ENCODE data around the gene NMD3. TPM values are rescaled to one million over a fixed set of nuclear protein-coding genes. Genes with fewer than 3 reads are reported as not detected.
"Not testable (repeated sequence)": the region's sequence is repeated elsewhere in the genome, so short reads cannot be mapped to it uniquely, and the experiment has no call there.

Gene NMD3
- total RNA-seq: 44.0 and 47.9 TPM in 2 replicates

DNA sequence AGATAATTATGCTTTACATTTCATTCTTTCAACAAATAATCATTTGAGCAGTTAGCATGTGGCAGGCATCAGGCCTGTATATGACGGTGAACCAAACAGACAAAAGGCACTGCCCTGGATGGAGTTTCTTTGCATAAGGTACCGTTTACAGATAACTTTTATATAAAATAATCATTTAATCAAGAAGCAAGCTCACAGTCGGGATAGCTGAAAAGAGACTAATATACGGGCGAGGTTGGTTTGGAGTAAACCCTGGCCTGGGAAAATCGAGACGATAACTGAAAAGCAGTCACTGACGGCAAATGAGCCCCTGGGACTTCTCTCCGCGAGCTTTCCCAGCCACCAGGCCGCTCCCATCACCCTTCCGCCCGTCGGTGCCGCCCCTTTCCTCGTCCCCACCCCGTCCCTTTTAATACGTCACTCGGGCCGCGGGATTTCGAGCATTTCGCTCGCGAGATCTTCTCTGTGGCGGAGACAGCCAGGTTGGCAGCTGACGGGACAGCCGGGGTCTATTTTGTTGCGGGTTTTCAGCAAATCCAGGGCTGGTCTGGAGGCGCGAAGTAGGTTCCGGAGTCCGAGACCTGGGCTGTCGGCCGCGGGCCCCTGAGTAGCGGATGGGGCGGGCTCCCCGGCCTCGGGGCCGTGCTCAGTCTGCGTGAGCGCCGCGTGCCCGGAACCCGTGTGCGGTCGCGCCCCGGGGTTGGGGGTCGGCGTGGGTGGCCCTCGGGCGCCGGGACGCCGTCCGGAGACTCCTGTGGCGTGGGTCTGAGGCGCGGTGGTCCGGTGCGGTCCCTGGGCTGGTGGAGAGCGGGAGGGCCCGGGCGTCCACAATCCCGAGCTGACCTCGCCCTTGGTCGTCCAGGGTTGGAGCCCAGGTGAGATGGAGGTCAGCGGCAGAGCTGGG is at the start of gene NMD3:
Gene NMD3 (plus strand): TSS at position 462 of the 904 bp plus-strand sequence. CDS start 703 bp downstream, outside the sequence.
- intact Hi-C loops (cut with micrococcal nuclease): loop anchor here (1.0 to 5.0 kb wide), 6 partner anchors 90 to 822 kb away; partner anchors contain the start of genes B3GALNT1, IFT80, KPNA4 and SMC4

DNA sequence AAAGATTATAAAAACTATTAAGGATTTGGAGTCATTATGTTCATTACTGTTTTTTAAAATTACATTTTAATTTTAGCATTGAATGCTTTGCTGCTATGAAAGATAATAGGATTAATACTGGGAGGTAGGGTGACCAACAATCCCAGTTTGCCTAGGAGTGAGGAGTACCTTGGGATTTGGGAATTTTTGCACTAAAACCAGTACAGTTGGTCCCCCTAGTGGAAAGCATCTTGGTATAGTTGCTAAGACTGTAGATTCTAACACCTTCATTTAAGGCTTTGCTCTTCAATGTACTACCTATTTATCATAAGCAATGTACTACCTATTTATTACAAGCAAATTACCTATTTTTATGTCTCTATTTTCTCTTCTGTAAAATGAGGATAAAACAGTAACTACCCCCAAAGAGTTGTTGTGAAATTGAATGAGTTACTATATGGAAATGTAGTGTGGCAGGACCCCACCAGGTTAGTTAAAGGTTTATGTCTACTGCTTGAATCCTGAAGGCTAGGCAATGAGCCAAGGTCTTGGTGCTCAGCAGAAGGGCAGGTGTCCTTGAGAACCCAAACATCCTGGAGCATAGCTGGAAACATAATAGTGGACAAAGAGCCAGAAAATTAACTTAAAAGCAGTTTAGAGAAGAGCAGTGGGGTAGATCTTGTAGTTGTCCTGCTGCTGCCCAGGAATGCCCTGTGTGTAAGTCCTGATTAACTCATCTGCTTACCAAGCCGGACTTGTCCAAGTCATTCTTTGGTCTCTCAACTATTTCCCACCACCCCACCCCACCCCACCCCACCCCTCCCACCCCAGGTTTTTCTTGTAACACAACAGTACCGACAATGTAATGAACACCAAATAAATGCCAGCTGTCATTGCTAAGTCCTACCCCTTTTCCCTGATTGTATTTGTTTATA is 49.2 kb upstream of the NMD3 start:
- intact Hi-C loops (cut with micrococcal nuclease): no loop called here

DNA sequence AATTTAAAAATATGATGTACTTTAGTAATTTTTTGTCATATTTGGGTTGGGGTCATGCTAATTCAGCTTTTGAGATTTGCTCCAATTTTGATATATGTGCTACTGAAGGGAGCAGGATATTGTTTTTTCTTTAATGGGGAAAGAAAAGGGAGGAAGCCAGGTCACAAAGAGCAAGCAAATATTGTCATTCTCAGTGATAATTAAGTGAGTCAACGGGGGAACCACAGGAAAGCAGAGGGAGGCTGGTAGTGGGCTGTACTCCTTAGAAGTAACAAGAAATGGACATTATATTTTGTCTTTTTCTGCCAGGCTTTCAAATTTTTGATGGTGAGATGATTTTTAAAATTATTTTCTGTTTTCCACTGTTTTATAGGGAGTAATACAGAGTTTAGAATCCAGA is 45.6 kb upstream of the NMD3 start:
- intact Hi-C loops (cut with micrococcal nuclease): no loop called here

DNA sequence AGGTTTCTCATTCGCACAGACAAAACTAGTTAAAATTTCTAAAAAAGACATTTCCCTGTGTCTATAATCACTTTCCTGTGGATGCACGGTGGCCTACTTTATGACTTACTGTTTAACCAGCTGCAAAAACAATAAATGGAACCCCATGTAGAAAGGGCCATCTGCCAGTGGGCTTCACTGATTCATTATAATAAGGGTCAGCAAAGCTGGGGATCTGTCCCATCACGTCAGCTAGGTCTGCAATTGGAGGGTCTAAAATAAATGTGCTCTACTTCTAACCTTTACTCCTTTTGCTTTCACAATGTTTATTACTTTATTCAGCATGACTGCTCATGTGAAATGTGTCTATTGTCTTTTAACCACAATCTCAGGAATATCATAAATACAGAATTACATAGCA is 43.1 kb upstream of the NMD3 start:
- intact Hi-C loops (cut with micrococcal nuclease): no loop called here

DNA sequence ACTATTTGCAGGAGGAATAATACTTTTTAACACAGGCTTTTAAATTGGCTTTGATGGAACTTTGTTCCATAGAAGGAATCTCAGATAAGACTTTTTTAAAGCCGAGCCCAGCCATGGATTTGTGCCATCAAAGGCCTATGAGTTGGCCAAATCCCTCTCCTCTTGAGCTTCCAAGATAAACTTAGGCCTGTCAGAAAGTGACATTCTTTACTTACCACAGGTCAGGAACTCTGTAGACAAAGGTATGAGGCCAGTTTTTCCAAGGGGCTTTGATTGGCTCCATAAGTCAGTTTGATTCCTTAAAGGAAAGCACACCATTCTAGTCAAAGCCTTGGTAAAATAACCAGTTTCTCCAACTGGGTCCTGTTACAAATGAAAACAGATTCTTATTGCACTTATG is 39.7 kb upstream of the NMD3 start:
- intact Hi-C loops (cut with micrococcal nuclease): not testable (repeated sequence)

DNA sequence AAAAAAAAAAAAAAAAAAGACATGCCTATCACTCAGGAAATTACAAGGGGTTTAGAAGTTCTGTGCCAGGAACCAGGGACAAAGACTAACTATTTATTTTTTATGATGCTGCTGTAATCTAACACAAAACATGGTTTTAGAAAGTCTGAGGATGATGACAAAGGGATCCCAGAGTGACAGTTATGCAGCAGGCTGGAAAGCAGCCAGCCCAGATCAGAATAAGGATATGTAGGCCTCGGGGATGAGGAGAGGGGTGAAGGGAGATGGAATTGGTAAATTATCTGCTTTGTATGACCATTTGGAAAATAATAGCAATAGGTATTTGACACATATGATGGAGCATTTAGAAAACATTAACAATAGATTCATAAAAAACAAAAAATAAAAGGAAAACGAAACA is 34.1 kb upstream of the NMD3 start:
- intact Hi-C loops (cut with micrococcal nuclease): no loop called here

DNA sequence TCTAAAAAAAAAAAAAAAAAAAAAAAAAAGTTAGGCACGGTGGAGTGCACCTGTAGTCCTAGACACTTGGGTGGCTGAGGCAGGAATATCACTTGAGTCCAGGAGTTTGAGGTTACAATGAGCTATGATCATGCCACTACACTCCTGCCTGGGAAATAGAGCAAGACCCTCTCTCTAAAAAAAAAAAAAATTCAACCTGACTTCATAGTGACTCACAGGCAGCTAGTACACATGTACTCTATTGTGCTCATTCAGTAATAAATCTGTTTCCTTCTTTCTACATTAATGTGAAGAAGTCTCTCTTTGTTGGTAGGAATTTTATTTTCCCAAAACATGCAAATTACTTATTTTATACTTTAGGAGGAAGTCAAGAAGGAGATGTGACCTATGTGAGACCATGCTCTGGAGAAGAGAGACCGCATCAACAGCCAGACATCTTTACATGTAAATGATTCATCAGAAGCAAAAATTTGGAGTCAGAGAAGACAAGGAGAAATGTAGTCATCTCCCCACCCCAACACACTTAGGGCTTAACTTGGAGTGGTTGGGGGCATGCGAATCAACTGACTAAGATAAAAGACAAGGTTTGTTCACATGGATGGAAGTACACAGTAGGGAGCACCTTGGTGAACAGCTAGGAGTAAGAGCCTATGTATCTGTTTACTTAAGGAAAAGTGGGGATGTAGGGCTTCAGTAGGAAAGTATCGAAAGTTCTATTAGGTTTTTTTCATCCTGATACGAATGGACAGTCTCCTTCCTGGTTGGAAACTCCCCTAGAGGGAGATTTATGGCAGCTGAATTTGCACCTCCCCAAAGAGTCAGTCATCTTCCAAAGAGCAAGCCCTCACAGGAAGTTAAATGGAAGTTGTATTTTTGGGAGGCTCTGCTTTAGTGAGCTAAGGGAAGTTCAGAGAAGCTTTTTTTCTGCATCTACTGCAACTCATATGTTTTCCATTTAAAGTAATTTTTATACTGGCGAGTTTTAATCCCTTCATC is 23.0 kb upstream of the NMD3 start:
- intact Hi-C loops (cut with micrococcal nuclease): no loop called here

DNA sequence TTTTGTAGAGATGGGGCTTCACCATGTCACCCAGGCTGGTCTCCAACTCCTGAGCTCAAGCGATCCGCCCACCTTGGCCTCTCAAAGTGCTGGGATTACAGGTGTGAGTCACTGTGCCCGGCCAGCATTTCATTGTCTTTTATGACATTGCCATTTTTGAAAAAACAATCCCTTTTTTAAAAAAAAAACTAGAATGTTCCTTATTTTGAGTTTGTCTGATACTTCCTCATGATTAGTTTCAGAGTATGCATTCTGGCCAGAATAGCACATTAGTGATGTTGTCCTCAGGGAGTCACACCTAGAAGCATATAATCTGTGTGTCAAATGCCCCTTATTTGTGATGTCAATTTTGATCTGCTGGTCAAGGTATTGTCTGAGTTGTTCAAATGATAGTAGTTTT is 21.2 kb upstream of the NMD3 start:
- intact Hi-C loops (cut with micrococcal nuclease): no loop called here

DNA sequence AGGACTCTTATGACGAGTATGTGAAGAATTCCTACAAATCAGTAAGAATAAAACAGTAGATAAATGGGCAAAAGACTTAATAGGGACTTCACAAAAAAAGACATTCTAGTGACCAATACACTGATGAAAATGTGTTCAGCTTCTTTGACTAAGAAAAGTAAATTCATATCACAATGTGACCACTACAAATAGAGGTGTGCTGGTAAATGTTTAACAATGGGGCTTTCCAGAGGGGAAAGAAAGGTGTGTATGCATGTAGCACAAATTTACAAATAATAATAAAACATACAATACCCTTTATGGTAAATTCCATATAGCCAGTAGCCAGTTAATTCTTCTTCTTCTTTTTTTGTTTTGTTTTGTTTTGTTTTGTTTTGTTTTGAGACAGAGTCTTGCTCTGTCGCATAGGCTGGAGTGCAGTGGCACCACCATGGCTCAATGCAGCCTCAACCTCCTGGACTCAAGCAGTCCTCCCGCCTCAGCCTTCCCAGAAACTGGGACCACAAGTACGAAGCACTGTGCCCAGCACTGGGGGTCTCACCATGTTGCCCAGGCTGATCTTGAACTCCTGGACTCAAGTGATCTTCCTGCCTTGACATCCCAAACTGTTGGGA is 17.5 kb upstream of the NMD3 start:
- intact Hi-C loops (cut with micrococcal nuclease): no loop called here

DNA sequence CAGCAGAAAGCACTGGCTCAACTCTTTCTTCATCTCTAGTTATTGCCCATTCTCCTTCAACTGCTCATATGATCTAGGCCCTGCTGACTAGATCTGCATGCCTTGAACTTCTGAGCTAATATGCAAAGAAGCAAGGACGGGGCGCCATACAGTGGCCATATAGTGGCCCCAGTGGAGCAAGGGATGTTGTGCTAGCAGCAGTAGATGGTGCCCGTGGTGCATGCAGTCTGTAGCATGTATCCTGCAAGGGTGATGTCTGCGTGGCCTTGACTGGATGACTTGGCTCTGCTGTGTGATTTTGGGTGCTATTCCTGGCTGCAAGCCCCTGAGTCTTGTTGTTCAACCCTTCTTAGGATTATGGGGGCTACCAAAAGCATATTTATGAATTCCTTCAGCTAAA is 12.2 kb upstream of the NMD3 start:
- intact Hi-C loops (cut with micrococcal nuclease): no loop called here

DNA sequence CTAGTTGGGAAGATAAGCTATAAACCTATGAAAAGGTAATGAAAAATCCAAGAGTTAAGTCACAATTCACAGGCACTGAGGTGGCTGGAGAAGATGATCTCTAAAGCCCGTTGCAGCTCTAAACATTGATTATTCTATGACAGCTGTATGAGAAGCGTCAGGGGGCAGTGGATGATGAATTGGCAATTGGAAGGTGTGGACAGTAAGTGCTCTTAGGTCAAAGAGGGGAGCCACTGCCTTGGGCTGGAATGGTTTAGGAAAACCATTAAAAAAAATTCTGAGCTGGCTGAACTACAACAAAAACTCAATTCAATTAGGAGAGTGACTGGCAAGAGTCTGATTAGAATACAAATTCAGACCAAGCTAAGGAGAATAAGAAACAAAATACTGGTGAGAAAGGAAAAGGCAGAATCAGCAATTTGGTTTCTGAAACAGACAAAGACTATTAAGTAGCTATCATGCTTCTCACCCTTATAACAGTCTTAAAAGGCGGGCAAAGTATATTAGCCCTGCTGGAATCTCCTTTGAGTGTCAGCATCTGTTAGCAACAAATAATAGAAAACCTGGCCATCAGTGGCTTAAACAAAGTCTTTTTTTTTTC is 8.8 kb upstream of the NMD3 start:
- intact Hi-C loops (cut with micrococcal nuclease): no loop called here

DNA sequence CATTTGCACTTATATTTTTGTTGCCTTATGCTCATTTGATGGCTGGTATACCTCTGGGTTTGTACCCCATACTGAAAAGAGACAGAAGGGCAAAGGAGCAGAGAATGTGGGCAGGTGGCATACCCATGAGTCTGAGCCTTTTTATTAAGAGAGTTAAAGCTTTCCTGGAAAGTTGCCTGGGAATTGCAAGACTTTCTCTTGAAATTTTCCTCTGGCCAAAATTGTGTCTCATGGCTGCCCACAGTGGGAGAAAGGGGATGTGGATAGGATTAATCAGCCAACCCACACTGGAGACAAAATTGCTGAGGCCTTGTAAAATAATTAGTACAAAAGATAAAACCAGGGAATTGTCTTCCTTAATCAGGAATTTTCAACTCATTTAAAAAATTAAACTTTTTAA is 8.2 kb upstream of the NMD3 start:
- intact Hi-C loops (cut with micrococcal nuclease): no loop called here

DNA sequence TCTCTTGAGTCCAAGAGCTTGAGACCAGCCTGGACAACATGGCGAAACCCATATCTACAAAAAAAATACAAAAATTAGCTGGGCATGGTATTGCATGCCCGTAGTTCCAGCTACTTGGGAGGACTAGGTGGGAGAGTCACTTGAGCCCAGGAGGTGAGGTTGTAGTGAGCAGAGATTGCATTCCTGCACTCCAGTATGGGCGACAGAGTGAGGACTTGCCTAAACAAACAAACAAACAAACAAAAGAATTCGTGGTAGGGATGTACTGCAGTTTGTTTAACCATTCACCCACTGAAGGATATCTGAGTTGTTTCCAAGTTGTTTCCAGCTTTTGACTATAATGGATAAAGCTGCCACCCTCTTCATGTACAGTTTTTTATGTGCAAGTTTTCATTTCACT is 7.5 kb upstream of the NMD3 start:
- intact Hi-C loops (cut with micrococcal nuclease): no loop called here

DNA sequence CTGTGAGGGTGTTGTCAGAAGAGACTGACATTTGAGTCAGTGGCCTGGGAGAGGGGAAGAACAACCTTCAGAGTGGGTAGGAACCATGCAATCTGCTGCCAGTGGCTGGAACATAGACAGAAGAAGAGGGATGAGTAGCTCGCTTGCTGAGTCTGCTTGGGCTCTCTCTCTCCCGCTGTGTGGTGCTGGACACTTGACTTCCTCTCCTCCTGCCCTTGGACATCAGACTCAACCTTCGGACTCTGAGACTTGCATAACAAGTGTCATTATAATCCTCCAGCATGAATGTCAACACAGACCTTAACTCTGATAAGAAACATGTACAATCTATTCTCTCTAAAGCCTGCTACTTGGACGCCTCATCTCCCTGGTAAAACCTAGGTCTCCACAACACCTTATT is 5.9 kb upstream of the NMD3 start:
- intact Hi-C loops (cut with micrococcal nuclease): no loop called here

DNA sequence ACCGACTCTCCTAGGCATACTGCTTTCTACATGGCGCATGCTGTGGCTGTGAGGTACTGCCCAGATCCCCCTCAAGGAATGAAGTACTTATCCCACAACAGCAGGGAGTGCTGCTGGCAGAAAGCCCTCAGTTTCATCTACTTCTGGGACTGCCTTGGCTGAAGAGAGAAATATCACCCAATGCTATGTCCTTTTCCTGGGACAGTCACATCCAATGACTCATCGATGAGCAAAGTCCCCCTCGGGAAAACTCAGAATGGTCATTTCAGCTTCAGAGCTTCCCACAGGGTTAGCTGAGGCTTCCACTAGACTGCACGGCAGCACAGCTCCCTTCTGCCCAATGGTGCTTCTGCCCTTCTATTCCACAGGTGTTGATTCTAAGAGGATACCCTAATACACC is 3.6 kb upstream of the NMD3 start:
- intact Hi-C loops (cut with micrococcal nuclease): no loop called here

DNA sequence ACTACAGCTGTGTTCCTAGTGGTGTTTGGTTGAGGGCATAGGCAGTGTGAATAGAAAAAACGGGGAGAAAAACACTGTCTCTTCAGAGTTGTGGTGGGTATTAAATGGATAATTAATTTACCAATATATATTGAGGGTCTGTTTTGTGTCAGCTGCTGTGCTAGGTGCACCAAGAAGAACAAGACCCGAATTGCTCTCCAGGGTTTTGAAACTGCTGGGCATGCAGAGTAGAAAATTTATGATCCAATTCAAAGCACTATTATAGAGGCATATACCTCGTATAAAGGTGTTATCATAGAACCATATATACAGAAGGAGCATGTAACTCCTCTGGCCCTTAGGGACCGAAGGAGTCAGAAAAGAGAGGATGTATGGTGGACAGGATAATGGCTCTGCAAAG is 1.6 kb upstream of the NMD3 start:
- intact Hi-C loops (cut with micrococcal nuclease): no loop called here

DNA sequence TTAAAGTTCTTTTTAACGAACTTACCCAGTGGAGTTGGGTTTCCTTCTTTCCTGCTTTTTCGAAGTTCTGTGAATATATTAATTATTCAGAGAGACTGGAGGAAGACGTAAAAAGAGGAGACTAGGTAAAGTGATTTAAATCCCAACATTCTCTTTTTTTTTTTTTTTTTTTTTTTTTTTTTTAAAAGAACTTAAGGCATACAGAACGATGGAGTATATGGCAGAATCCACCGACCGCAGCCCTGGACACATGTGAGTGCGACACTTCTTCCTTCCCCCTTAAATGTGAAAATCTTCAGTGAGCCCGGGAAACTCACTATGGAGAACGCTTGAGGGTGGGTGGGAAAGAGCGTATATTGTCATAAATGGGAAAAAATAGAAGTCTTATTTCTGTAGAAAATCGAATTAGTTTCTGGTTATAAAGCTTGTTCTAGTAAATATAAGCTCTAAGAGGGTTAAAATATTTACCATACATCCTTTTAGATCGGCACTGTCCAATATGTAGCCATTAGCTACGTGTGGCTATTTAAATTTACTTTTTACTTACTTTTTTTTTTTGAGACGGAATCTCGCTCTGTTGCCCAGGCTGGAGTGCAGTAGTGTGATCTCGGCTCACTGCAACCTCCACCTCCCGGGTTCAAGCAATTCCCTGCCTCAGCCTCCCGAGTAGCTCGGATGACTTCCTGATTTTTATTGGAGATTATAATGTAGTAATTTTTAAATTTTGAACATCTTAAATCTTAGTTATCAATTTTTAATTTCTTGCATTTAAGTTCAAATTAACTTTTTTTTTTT is 892 bp downstream of the NMD3 start:
- intact Hi-C loops (cut with micrococcal nuclease): loop anchor here (1.0 to 5.0 kb wide), 6 partner anchors 89 to 823 kb away; partner anchors contain the start of genes B3GALNT1, IFT80, KPNA4 and SMC4

DNA sequence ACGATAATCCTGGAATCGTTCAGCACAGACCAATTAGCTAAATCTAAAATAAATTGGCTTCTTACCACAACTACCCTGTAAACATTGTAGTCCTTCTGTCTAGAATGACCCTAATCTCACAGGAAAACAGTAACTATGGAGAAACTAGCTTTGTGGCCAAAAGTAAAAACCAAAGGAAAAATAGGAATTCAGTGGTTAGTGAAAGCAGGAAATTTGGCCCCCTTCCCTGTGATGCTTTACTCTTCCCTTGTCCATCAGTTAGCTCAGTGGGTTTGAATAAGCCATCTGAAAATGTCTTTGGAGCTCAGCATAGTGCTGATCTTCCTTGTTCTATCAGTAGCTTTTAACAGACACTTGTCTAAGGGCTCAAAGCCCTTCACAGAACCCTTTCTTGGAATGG is 1.6 kb downstream of the NMD3 start:
- intact Hi-C loops (cut with micrococcal nuclease): loop anchor here (5.0 kb wide), 2 partner anchors 115 to 655 kb away; partner anchors contain the start of genes B3GALNT1 and KPNA4

DNA sequence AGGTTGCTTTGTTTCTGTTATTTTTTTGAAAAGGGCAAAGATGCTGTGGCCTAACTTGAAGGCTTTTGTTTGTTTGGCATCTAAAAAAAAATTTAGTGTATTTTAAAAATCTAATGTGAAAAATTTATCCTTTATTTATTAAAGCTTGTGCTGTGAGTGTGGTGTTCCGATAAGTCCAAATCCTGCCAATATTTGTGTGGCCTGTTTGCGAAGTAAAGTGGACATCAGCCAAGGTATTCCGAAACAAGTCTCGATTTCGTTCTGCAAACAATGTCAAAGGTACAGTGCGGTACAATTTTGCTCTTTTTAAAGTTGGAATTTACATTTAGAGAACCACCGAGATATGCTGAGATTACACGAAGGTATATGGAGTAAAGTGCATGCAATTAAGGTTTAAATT is 3.7 kb downstream of the NMD3 start:
- intact Hi-C loops (cut with micrococcal nuclease): loop anchor here (5.0 kb wide), 2 partner anchors 117 to 657 kb away; partner anchors contain the start of genes B3GALNT1 and KPNA4

All from T-helper 2 cell treated with Interferon-gamma antibody and Interleukin-4, amounts not matched to agents 100 ng/mL and 5 ng/mL, for 36 hours (primary cell).